Activated naive CD4-positive, alpha-beta T cell treated with anti-CD3 and anti-CD28 coated beads, Interleukin-2, amount 50 U/mL, for 16 hours (primary cell): Measurements from ENCODE around the gene ZSCAN20.

Experiments
- DNase-seq: peaks from one replicate; pipeline ENCODE4 v3.0.0-alpha.2; 2020

ZSCAN20 gene

DNA sequence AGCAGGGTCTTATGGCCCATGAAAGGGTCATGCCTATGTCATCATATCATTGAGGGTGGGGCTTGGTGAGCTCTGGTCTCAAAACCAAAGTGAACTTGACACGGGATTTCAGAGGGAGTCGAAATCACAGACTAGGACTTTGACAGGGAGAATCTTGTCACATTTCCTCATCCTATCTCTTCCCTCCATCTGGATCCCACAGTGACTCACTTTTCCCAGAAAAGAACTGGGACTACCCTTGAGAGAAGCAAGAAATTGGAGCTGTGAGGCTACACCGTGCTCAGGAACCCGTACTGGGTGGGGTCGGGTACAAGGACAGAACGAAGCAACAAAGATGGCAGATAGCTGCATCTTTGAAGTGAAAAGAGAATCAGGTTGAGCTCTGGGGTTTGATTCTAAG is 69.5 kb downstream of the ZSCAN20 start:
- DNase-seq: no peak
